SIG-M5 treated with dmso at 0.1 percent for 504 hours (cell line): Measurements from ENCODE around the gene COPZ1.
"Not testable (repeated sequence)": the region's sequence is repeated elsewhere in the genome, so short reads cannot be mapped to it uniquely, and the experiment has no call there.

ENCODE experiments used
- DNase-seq: peaks from one replicate; lab custom pipeline; 2025; ENCODE audit not compliant: unreplicated experiment; lab: John Stamatoyannopoulos, UW

The COPZ1 gene

GRCh38 chr12:54324617-54325441 is at the start of gene COPZ1:
COPZ1 (plus strand) TSS chr12:54325131; CDS start chr12:54325164, 33 bp downstream.
- DNase-seq: peak; percentile 100

GRCh38 chr12:54276368-54276767 is 48.6 kb upstream of the COPZ1 start:
- no peak for DNase-seq

- peak; percentile 81 for DNase-seq
Observed at GRCh38 chr12:54277823-54278276, 47.1 kb upstream of the COPZ1 start.

GRCh38 chr12:54279227-54279631 is 45.7 kb upstream of the COPZ1 start:
- DNase-seq: no peak

- peak; percentile 99 for DNase-seq
Observed at GRCh38 chr12:54279632-54280467, 45.1 kb upstream of the COPZ1 start, which contains the start of gene CBX5. CBX5 (minus strand) TSS chr12:54280122; CDS start chr12:54257650, 22,472 bp downstream.

GRCh38 chr12:54280468-54281260 is 44.3 kb upstream of the COPZ1 start, which contains the start of gene HNRNPA1:
HNRNPA1 (plus strand) TSS chr12:54280726; CDS start chr12:54280808, 82 bp downstream.
- DNase-seq: peak; percentile 100

GRCh38 chr12:54281261-54281638 is 43.7 kb upstream of the COPZ1 start:
- DNase-seq: not testable (repeated sequence)

GRCh38 chr12:54281694-54282093 is 43.2 kb upstream of the COPZ1 start:
- not testable (repeated sequence) for DNase-seq

- DNase-seq: no peak
Observed at GRCh38 chr12:54282949-54283593, 41.9 kb upstream of the COPZ1 start.

GRCh38 chr12:54284070-54284780 is 40.7 kb upstream of the COPZ1 start:
- not testable (repeated sequence) for DNase-seq

GRCh38 chr12:54285150-54286041 is 39.5 kb upstream of the COPZ1 start:
- no peak for DNase-seq

- DNase-seq: no peak
Observed at GRCh38 chr12:54286042-54287030, 38.6 kb upstream of the COPZ1 start.

GRCh38 chr12:54287261-54288157 is 37.4 kb upstream of the COPZ1 start:
- DNase-seq: no peak

- DNase-seq: no peak
Observed at GRCh38 chr12:54292083-54292930, 32.6 kb upstream of the COPZ1 start.

GRCh38 chr12:54292931-54293241 is 32.0 kb upstream of the COPZ1 start:
- no peak for DNase-seq
